Neural cell (in vitro differentiated cells): ENCODE measurements around the gene TGFBR2. TPM values are rescaled to one million over a fixed set of nuclear protein-coding genes. Genes with fewer than 3 reads are reported as not detected.

Source experiments
- H2AFZ ChIP-seq: fragments of 200-600, 300-800 bp; sonication (generic), shearing (Covaris generic); 2 replicates; pipeline ENCODE4 v1.6.0; 2014; ENCODE audit warnings: low read depth, mild to moderate bottlenecking, antibody characterized with exemption, low read length, moderate library complexity
- H3F3A ChIP-seq: fragments of 200-600 bp; shearing (Covaris generic); 2 replicates; pipeline ENCODE4 v1.6.1; 2016; ENCODE audit warnings: mild to moderate bottlenecking, moderate library complexity, mixed read lengths, antibody characterized with exemption, low read length; ENCODE audit not compliant: insufficient read depth, poor library complexity, severe bottlenecking
- H3K27ac ChIP-seq: fragments of 200-600, 300-800 bp; sonication (generic), shearing (Covaris generic); 2 replicates; pipeline ENCODE4 v1.5.1; 2014; ENCODE audit warnings: mild to moderate bottlenecking, low read length, moderate library complexity
- H3K27me3 ChIP-seq: fragments of 300-800, 200-600 bp; sonication (generic), shearing (Covaris generic); 2 replicates; pipeline ENCODE4 v1.6.0; 2014; ENCODE audit warnings: mild to moderate bottlenecking, low read depth, low read length, moderate library complexity; ENCODE audit not compliant: insufficient read depth
- H3K36me3 ChIP-seq: fragments of 300-800, 200-600 bp; sonication (generic), shearing (Covaris generic); 2 replicates; pipeline ENCODE4 v1.5.1; 2014; ENCODE audit warnings: mild to moderate bottlenecking, antibody characterized with exemption, low read length, moderate library complexity; ENCODE audit not compliant: insufficient read depth
- H3K4me2 ChIP-seq: fragments of 300-800, 200-600 bp; sonication (generic), shearing (Covaris generic); 2 replicates; pipeline ENCODE4 v1.6.0; 2014; ENCODE audit warnings: mild to moderate bottlenecking, low read length
- H3K4me3 ChIP-seq: fragments of 300-800, 200-600 bp; sonication (generic), shearing (Covaris generic); 2 replicates; pipeline ENCODE4 v1.5.1; 2014; ENCODE audit warnings: mild to moderate bottlenecking, low read length, moderate library complexity
- H3K79me2 ChIP-seq: fragments of 200-600 bp; shearing (Covaris generic); replicated peaks from 2 replicates; pipeline ENCODE4 v1.6.0; 2014; ENCODE audit warnings: mild to moderate bottlenecking, low read length, moderate library complexity; ENCODE audit not compliant: insufficient read depth
- H3K9ac ChIP-seq: fragments of 300-800, 200-600 bp; sonication (generic), shearing (Covaris generic); 2 replicates; pipeline ENCODE4 v1.6.1; 2016; ENCODE audit warnings: mild to moderate bottlenecking, low read length, mixed read lengths
- H3K9me2 ChIP-seq: fragments of 200-600 bp; shearing (Covaris generic); 2 replicates; pipeline ENCODE4 v1.6.1; 2016; ENCODE audit warnings: mild to moderate bottlenecking, low read length, mixed read lengths; ENCODE audit not compliant: insufficient read depth
- H3K9me3 ChIP-seq: fragments of 200-600, 300-800 bp; sonication (generic), shearing (Covaris generic); 2 replicates; pipeline ENCODE4 v1.6.1; 2016; ENCODE audit warnings: mild to moderate bottlenecking, mixed run types, low read length, moderate library complexity, mixed read lengths
- H4K20me1 ChIP-seq: fragments of 200-600 bp; shearing (Covaris generic); 2 replicates; pipeline ENCODE4 v1.6.1; 2016; ENCODE audit warnings: mild to moderate bottlenecking, mixed run types; ENCODE audit not compliant: insufficient read depth
- CTCF ChIP-seq: fragments of 450-650 bp; IDR thresholded peaks from 2 replicates; pipeline ENCODE4 v1.5.1; 2014; ENCODE audit warnings: antibody characterized with exemption, mild to moderate bottlenecking, moderate library complexity; ENCODE audit not compliant: poor library complexity, severe bottlenecking
- EP300 ChIP-seq: fragments of 450-650 bp; conservative IDR thresholded peaks from 2 replicates; pipeline ENCODE4 v1.6.1; 2014; ENCODE audit warnings: antibody characterized with exemption, mild to moderate bottlenecking, moderate library complexity; ENCODE audit not compliant: poor library complexity, severe bottlenecking
- EZH2 ChIP-seq: fragments of 200-600, 300-800 bp; shearing (Covaris generic), sonication (generic); IDR thresholded peaks from 2 replicates; pipeline ENCODE4 v1.6.1; 2014; ENCODE audit warnings: antibody characterized with exemption, low read length, borderline replicate concordance, mild to moderate bottlenecking; ENCODE audit not compliant: insufficient read depth, poor library complexity, severe bottlenecking
- MXI1 ChIP-seq: fragments of 450-650 bp; conservative IDR thresholded peaks from 2 replicates; pipeline ENCODE4 v1.6.1; 2014; ENCODE audit warnings: antibody characterized with exemption, mild to moderate bottlenecking; ENCODE audit not compliant: poor library complexity, severe bottlenecking
- POLR2AphosphoS5 ChIP-seq: IDR thresholded peaks from 2 replicates; pipeline ENCODE4 v1.6.1; 2012
- RAD21 ChIP-seq: fragments of 450-650 bp; conservative IDR thresholded peaks from 2 replicates; pipeline ENCODE4 v1.6.1; 2014; ENCODE audit warnings: antibody characterized with exemption, mild to moderate bottlenecking, moderate library complexity
- REST ChIP-seq: IDR thresholded peaks from 2 replicates; pipeline ENCODE4 v1.6.1; 2012; ENCODE audit warnings: borderline replicate concordance
- SMC3 ChIP-seq: fragments of 450-650 bp; conservative IDR thresholded peaks from 2 replicates; pipeline ENCODE4 v1.6.1; 2014; ENCODE audit warnings: antibody characterized with exemption, mild to moderate bottlenecking, moderate library complexity; ENCODE audit not compliant: poor library complexity
- TAF1 ChIP-seq: IDR thresholded peaks from 2 replicates; pipeline ENCODE4 v1.6.1; 2012; ENCODE audit warnings: low read depth
- polyA plus RNA-seq: library from polyadenylated mRNA; depleted of rRNA; stranded (reverse); fragments of >200 nt; gene quantifications from 2 replicates; pipeline ENCODE4 v1.2.3, GENCODE V29; 2014

The TGFBR2 gene
- polyA plus RNA-seq, 1 donor from 2014 or later = not detected

GRCh38 chr3:30700702-30701321, 94.4 kb downstream of the TGFBR2 start:
- H3K36me3 ChIP-seq = no peaks in the 10 kb centered on the region
- no peaks in the 10 kb centered on the region for H3K9me2 ChIP-seq
- H4K20me1 ChIP-seq = no peaks in the 10 kb centered on the region
- no peaks in the 10 kb centered on the region for H3K79me2 ChIP-seq
- H3K4me3 ChIP-seq = no peak overlapping the region
- no peak overlapping the region for H3K4me2 ChIP-seq
- no peaks in the 10 kb centered on the region for H3F3A ChIP-seq
- H3K27ac ChIP-seq = no peak overlapping the region
- no peak overlapping the region for H3K9ac ChIP-seq
- H3K27me3 ChIP-seq = no peaks in the 10 kb centered on the region
- no peak overlapping the region for H2AFZ ChIP-seq
- no peak for TF ChIP-seq RAD21
- no peak for TF ChIP-seq EP300
- TF ChIP-seq CTCF = no peak
- TF ChIP-seq MXI1 = no peak
- TF ChIP-seq REST = no peak
- TF ChIP-seq TAF1 = no peak
- H3K9me3 ChIP-seq = no peaks in the 10 kb centered on the region

- H2AFZ ChIP-seq = no peak overlapping the region
- H3K79me2 ChIP-seq = no peaks in the 10 kb centered on the region
- no peaks in the 10 kb centered on the region for H3K27me3 ChIP-seq
- H3K9me3 ChIP-seq = no peaks in the 10 kb centered on the region
- H3K36me3 ChIP-seq = no peaks in the 10 kb centered on the region
- no peak overlapping the region for H3K9ac ChIP-seq
- H3K4me3 ChIP-seq = no peak overlapping the region
- TF ChIP-seq RAD21 (no peak), EP300 (no peak), REST (no peak), POLR2AphosphoS5 (no peak), MXI1 (no peak), SMC3 (no peak), EZH2 (no peak), TAF1 (no peak), CTCF (no peak)
- H3F3A ChIP-seq = no peaks in the 10 kb centered on the region
- no peak overlapping the region for H3K27ac ChIP-seq
- H4K20me1 ChIP-seq = no peaks in the 10 kb centered on the region
- H3K9me2 ChIP-seq = no peaks in the 10 kb centered on the region
- no peak overlapping the region for H3K4me2 ChIP-seq
Measured at GRCh38 chr3:30702038-30702827, 95.8 kb downstream of the TGFBR2 start.
